ENCODE results near the gene IBSP. TPM values are rescaled to one million over a fixed set of nuclear protein-coding genes. Genes with fewer than 3 reads are reported as not detected.

Gene IBSP
- total and polyA plus RNA-seq, 8 donors: 0.37 TPM; not detected in 7

DNA sequence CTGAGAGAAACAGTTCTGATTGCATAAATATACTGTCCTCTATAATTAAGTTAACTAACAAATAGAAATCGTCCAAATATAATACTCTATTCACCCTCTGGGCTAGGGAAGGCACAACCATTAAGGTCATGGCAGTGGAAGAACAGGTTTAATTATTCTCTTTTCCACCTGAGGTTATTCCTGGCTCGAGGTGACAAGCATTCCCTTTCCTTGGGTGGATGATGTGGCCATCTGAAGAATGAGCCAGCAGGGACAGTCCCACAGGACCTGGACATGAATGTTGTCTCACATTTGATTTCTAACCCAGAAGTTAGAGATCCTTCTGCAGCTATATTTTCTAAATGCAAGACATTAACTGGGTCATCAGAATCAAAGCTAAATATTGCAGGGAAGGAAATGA lies 5.5 kb downstream of the IBSP start:
- DNase-seq: no peak
- no peaks in the 10 kb centered on the region for H3K9me3 ChIP-seq
- no peaks in the 10 kb centered on the region for H3K27me3 ChIP-seq
- WGBS, 2 donors: 12 to 18% methylated on average over 2 of the region's 2 CpGs
- TF ChIP-seq, protein P1, sequence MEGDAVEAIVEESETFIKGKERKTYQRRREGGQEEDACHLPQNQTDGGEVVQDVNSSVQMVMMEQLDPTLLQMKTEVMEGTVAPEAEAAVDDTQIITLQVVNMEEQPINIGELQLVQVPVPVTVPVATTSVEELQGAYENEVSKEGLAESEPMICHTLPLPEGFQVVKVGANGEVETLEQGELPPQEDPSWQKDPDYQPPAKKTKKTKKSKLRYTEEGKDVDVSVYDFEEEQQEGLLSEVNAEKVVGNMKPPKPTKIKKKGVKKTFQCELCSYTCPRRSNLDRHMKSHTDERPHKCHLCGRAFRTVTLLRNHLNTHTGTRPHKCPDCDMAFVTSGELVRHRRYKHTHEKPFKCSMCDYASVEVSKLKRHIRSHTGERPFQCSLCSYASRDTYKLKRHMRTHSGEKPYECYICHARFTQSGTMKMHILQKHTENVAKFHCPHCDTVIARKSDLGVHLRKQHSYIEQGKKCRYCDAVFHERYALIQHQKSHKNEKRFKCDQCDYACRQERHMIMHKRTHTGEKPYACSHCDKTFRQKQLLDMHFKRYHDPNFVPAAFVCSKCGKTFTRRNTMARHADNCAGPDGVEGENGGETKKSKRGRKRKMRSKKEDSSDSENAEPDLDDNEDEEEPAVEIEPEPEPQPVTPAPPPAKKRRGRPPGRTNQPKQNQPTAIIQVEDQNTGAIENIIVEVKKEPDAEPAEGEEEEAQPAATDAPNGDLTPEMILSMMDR (IDR thresholded peaks at IDR 0.05): no peak
- H3K4me3 ChIP-seq: no peak overlapping the region
- FAIRE-seq: no peak
- H3K4me1 ChIP-seq: no peaks in the 10 kb centered on the region
- no peaks in the 10 kb centered on the region for H3K36me3 ChIP-seq
- H3K27ac ChIP-seq: no peak overlapping the region
- intact Hi-C loops (cut with DNase I): no loop called here
- ATAC-seq: no peak

DNA sequence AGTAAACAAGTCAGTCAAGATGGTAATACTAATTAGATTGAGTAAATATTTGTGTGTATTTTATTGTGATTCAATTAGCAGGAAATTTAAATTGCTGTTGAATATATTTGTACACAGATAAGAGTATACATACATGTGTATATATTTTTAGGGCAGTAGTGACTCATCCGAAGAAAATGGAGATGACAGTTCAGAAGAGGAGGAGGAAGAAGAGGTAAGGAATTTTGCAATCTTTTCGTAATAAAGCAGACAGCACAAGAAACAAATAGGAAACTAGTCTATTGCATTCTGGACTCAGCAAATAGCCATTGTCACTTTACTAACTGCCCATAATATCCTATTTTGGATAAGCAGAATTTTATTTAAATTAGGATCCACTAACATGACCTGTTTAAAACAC lies 6.6 kb downstream of the IBSP start:
- no peak for ATAC-seq
- intact Hi-C loops (cut with DNase I): no loop called here
- no peaks in the 10 kb centered on the region for H3K9me3 ChIP-seq
- no peaks in the 10 kb centered on the region for H3K36me3 ChIP-seq
- no peak overlapping the region for H3K4me3 ChIP-seq
- no peak overlapping the region for H3K27ac ChIP-seq
- TF ChIP-seq, protein P1 (IDR thresholded peaks at IDR 0.05): no peak
- FAIRE-seq: no peak
- H3K27me3 ChIP-seq: no peaks in the 10 kb centered on the region
- WGBS, 2 donors: 62 to 69% methylated on average over 2 of the region's 2 CpGs
- H3K4me1 ChIP-seq: no peaks in the 10 kb centered on the region
- no peak for DNase-seq

DNA sequence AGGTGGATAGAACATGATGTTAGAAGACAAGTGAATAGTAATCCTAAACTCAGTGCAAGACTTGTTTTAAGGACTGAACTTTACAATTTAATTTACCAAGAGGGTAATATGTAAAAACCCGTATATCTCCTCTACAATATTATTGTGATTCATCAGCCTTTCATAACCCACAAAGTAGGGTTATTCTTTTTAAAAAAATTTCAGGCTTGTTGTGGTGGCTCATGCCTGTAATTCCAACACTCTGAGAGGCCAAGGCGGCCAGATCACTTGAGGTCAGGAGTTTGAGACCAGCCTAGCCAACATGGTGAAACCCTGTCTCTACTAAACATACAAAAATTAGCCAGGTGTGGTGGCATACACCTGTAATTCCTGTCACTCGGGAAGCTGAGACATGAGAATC lies 7.2 kb downstream of the IBSP start:
- Histone ChIP-seq H3K36me3 (no peaks in the 10 kb centered on the region), H3K4me1 (no peaks in the 10 kb centered on the region), H3K9me3 (no peaks in the 10 kb centered on the region), H3K4me3 (no peak overlapping the region), H3K27me3 (no peaks in the 10 kb centered on the region), H3K27ac (no peak overlapping the region)
- TF ChIP-seq, protein P1 (IDR thresholded peaks at IDR 0.05): no peak
- intact Hi-C loops (cut with DNase I): no loop called here
- DNase-seq (no peak), FAIRE-seq (no peak), ATAC-seq (no peak)
- 83 to 92% methylated on average over 3 of the region's 3 CpGs for WGBS, 2 donors

DNA sequence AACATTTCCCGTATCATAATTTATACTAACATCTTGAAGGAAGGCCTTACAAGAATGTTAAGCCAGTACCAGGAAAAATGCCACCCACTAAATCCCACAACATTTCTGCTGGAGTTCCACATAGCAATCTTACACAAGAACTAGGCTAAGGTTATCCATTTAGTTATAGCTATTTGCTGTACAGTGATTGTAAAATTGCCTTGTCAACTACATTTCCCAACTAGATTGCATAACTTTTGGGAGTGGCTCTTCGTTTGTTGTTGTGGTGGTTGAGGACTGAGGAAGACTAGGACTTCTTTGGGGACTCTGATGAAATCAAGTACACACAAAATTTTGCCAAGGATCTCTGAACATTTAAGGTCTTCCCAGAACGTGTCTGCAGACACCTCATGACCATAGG lies 8.0 kb downstream of the IBSP start:
- FAIRE-seq: no peak
- WGBS, 2 donors: 59 to 63% methylated on average over 3 of the region's 3 CpGs

DNA sequence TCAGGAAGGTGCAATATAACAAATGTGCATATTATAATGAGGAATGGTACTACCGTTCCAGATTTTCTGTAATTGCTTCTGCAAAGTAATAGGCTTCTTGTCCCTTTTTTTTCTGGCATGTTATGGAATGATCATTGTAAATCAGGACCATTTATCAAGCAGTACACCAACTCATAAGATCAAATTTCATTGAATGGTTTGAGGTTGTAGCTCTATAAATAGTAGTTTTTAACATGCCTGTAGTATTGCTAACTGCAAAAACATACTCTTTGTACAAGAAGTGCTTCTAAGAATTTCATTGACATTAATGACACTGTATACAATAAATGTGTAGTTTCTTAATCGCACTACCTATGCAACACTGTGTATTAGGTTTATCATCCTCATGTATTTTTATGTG lies 12.6 kb downstream of the IBSP start:
- 79 to 89% methylated on average over 2 of the region's 2 CpGs for WGBS, 2 donors
- intact Hi-C loops (cut with DNase I): no loop called here
- Histone ChIP-seq H3K27me3 (no peaks in the 10 kb centered on the region), H3K4me1 (no peaks in the 10 kb centered on the region), H3K27ac (no peak overlapping the region), H3K4me3 (no peak overlapping the region), H3K36me3 (no peaks in the 10 kb centered on the region), H3K9me3 (no peaks in the 10 kb centered on the region)
- DNase-seq (no peak), ATAC-seq (no peak), FAIRE-seq (no peak)
- TF ChIP-seq, protein P1 (IDR thresholded peaks at IDR 0.05): no peak

More for the DNA sequence above, 8.0 kb downstream of the IBSP start:
- H3K4me1 ChIP-seq: no peaks in the 10 kb centered on the region
- H3K9me3 ChIP-seq: no peaks in the 10 kb centered on the region
- intact Hi-C loops (cut with DNase I): no loop called here
- ATAC-seq (peak in 1 of 4 donors; percentile 18), DNase-seq (no peak)
- no peaks in the 10 kb centered on the region for H3K36me3 ChIP-seq
- TF ChIP-seq, protein P1 (IDR thresholded peaks at IDR 0.05): no peak
- no peaks in the 10 kb centered on the region for H3K27me3 ChIP-seq
- no peak overlapping the region for H3K27ac ChIP-seq
- H3K4me3 ChIP-seq: no peak overlapping the region

Data from pancreas (tissue), 10 donors.